IMR-90 (cell line): ENCODE measurements around the gene CTDSPL. TPM values are rescaled to one million over a fixed set of nuclear protein-coding genes. Genes with fewer than 3 reads are reported as not detected.
A peak's percentile ranks its signal among the peaks of the same experiment; 100 is the strongest.
"Not testable (repeated sequence)": the region's sequence is repeated elsewhere in the genome, so short reads cannot be mapped to it uniquely, and the experiment has no call there.

Experiments used
- ATAC-seq: fragments of 200-7000 bp; cut with Tn5 transposase; 2 replicates; pipeline ENCODE4 v1.9.1; 2020; ENCODE audit warnings: low read depth, mild to moderate bottlenecking, moderate library complexity
- BruUV-seq: library from RNA; stranded (reverse); fragments of 400-500 nt; replicated peaks from 2 replicates; lab custom pipeline; 2021; lab: Mats Ljungman, UMichigan
- CTCF ChIA-PET: fragments of 300-600 bp; formaldehyde crosslinking; extraction: SDS; loops from one replicate; lab custom pipeline; 2021; ENCODE audit warnings: antibody characterized with exemption; lab: Yijun Ruan, JAX
- POLR2A ChIA-PET: fragments of 300-600 bp; sonication (Branson Sonifier 250); formaldehyde crosslinking; loops from one replicate; lab custom pipeline; 2022; ENCODE audit warnings: antibody characterized with exemption; ENCODE audit not compliant: unreplicated experiment; lab: Charles Lee
- DNase-seq: peaks from one replicate; pipeline ENCODE4 v3.0.0; 2013
- H2AFZ ChIP-seq: replicated peaks from 2 replicates; pipeline ENCODE3; 2013; ENCODE audit warnings: low read length, mild to moderate bottlenecking; ENCODE audit not compliant: poor library complexity
- H2AK5ac ChIP-seq: 2 replicates; pipeline ENCODE4 v1.6.1; 2013; ENCODE audit warnings: low read depth, low read length, inconsistent platforms
- H2AK9ac ChIP-seq: replicated peaks from 2 replicates; pipeline ENCODE3; 2013; ENCODE audit warnings: mild to moderate bottlenecking, low read depth, low read length, moderate library complexity; ENCODE audit not compliant: poor library complexity
- H2BK120ac ChIP-seq: 2 replicates; pipeline ENCODE4 v1.6.1; 2013; ENCODE audit warnings: low read depth, low read length, inconsistent platforms
- H2BK15ac ChIP-seq: 3 replicates; pipeline ENCODE4 v1.6.1; 2013; ENCODE audit warnings: low read depth, low read length, inconsistent platforms
- H2BK20ac ChIP-seq: 2 replicates; pipeline ENCODE4 v1.6.1; 2013; ENCODE audit warnings: low read depth, mild to moderate bottlenecking, inconsistent platforms, low read length, moderate library complexity
- H2BK5ac ChIP-seq: 2 replicates; pipeline ENCODE4 v1.6.1; 2013; ENCODE audit warnings: mild to moderate bottlenecking, low read depth, low read length, inconsistent platforms; ENCODE audit not compliant: poor library complexity, severe bottlenecking
- H3K14ac ChIP-seq: replicated peaks from 2 replicates; pipeline ENCODE4 v1.6.1; 2013; ENCODE audit warnings: low read depth, low read length, inconsistent platforms
- H3K18ac ChIP-seq: 2 replicates; pipeline ENCODE4 v1.6.1; 2013; ENCODE audit warnings: low read depth, low read length, control low read depth
- H3K23ac ChIP-seq: 2 replicates; pipeline ENCODE4 v1.6.1; 2013; ENCODE audit warnings: low read depth, low read length, inconsistent platforms
- H3K27ac ChIP-seq: 2 replicates; pipeline ENCODE4 v1.5.1; 2013; ENCODE audit warnings: mild to moderate bottlenecking, control low read depth, low read length; ENCODE audit not compliant: insufficient read depth
- H3K27me3 ChIP-seq: 2 replicates; pipeline ENCODE4 v1.6.1; 2013; ENCODE audit warnings: low read length; ENCODE audit not compliant: control insufficient read depth, insufficient read depth
- H3K36me3 ChIP-seq: 2 replicates; pipeline ENCODE4 v1.6.1; 2013; ENCODE audit warnings: low read length, mixed read lengths; ENCODE audit not compliant: control insufficient read depth, insufficient read depth
- H3K4ac ChIP-seq: 2 replicates; pipeline ENCODE4 v1.6.1; 2013; ENCODE audit warnings: low read depth, low read length, inconsistent platforms
- H3K4me1 ChIP-seq: 2 replicates; pipeline ENCODE4 v1.6.1; 2013; ENCODE audit warnings: low read length, mixed read lengths; ENCODE audit not compliant: control insufficient read depth, insufficient read depth
- H3K4me2 ChIP-seq: 2 replicates; pipeline ENCODE4 v1.6.1; 2013; ENCODE audit warnings: low read depth, mild to moderate bottlenecking, control low read depth, low read length, moderate library complexity
- H3K4me3 ChIP-seq: 2 replicates; pipeline ENCODE4 v1.5.1; 2013; ENCODE audit warnings: low read depth, mild to moderate bottlenecking, control low read depth, low read length, moderate library complexity; ENCODE audit not compliant: insufficient read depth
- H3K56ac ChIP-seq: 2 replicates; pipeline ENCODE4 v1.6.1; 2013; ENCODE audit warnings: low read length, inconsistent platforms; ENCODE audit not compliant: insufficient read depth; ENCODE audit errors: extremely low read depth
- H3K79me1 ChIP-seq, 2 experiments: 2 replicates each; pipeline ENCODE4 v1.6.1; 2013; ENCODE audit warnings: low read length in 2 of 2, inconsistent platforms in 1 of 2, low read depth in 1 of 2
- H3K9ac ChIP-seq: 2 replicates; pipeline ENCODE4 v1.6.1; 2013; ENCODE audit warnings: low read depth, low read length, control low read depth
- H3K9me1 ChIP-seq: 2 replicates; pipeline ENCODE4 v1.6.1; 2013; ENCODE audit warnings: low read length, inconsistent platforms; ENCODE audit not compliant: insufficient read depth
- H3K9me3 ChIP-seq: 2 replicates; pipeline ENCODE4 v1.6.1; 2013; ENCODE audit warnings: low read length; ENCODE audit not compliant: control insufficient read depth, insufficient read depth
- H4K20me1 ChIP-seq: 2 replicates; pipeline ENCODE4 v1.6.1; 2013; ENCODE audit warnings: low read length, inconsistent platforms; ENCODE audit not compliant: insufficient read depth
- H4K5ac ChIP-seq: 2 replicates; pipeline ENCODE4 v1.6.1; 2013; ENCODE audit warnings: mild to moderate bottlenecking, low read depth, low read length, control low read depth
- H4K8ac ChIP-seq, 2 experiments: 2 replicates each; pipeline ENCODE4 v1.6.1; 2013; ENCODE audit warnings: low read depth in 2 of 2, low read length in 2 of 2, control low read depth in 1 of 2, inconsistent platforms in 1 of 2
- H4K91ac ChIP-seq: 2 replicates; pipeline ENCODE4 v1.6.1; 2013; ENCODE audit warnings: low read depth, low read length, inconsistent platforms; ENCODE audit not compliant: insufficient read depth
- WGBS, 2 experiments: methylation state at CpG; one replicate each; pipeline versions ENCODE4 v1.1.5 to v1.1.7; 2013; ENCODE audit warnings: missing lambda C conversion rate in 2 of 2; ENCODE audit not compliant: insufficient read length in 1 of 2; ENCODE audit errors: extremely low coverage in 2 of 2; 5-methylcytosine and 5-hydroxymethylcytosine counted together
- dilution Hi-C: fragments of 300-500 bp; cut with HindIII; formaldehyde crosslinking; loops from one replicate; pipeline ENCODE4 v1.14.3; 2018; ENCODE audit warnings: low sequenced_read_pairs; ENCODE audit not compliant: unreplicated experiment
- in situ Hi-C: fragments of 300-500 bp; cut with MboI; formaldehyde crosslinking; loops from 3 replicates; pipeline ENCODE4 v1.14.3; 2019; ENCODE audit warnings: low sequenced_read_pairs, inconsistent platforms, mixed read lengths
- intact Hi-C: fragments of 100-400 bp; cut with micrococcal nuclease; formaldehyde crosslinking; loops from 2 replicates; pipeline ENCODE4 v1.10.0; 2022
- microRNA-seq, 2 experiments: library from miRNA; stranded (forward) in 1 of 2; unstranded in 1 of 2; fragments of 10-50 nt in 1 of 2; fragments of <30 nt in 1 of 2; gene quantifications in 1 of 2; microRNA quantifications in 1 of 2; one replicate each; pipeline versions ENCODE3 to v1.1.0; 2013 to 2020; ENCODE audit not compliant: insufficient read depth in 1 of 2, insufficient read length in 1 of 2, unreplicated experiment in 1 of 2
- polyA plus RNA-seq, 3 experiments: library from polyadenylated mRNA; depleted of rRNA; stranded (reverse); fragments of >200 nt; gene quantifications; 2 replicates each; pipeline ENCODE4 v1.2.3, GENCODE V29; 2012; ENCODE audit warnings: low replicate concordance in 1 of 3
- small RNA-seq, 5 experiments: library from RNA; depleted of rRNA; stranded (forward); fragments of <200 nt; gene quantifications; one replicate each; pipeline ENCODE3, GENCODE V24; 2012
- total RNA-seq: library from RNA; depleted of rRNA; stranded (reverse); fragments of >200 nt; gene quantifications from 2 replicates; pipeline ENCODE4 v1.2.3, GENCODE V29; 2012; rRNA removed

Gene CTDSPL
- total and polyA plus RNA-seq, 2 of the 4 experiments (the other 2 are of a cell fraction): 24.5 to 29.0 TPM

DNA sequence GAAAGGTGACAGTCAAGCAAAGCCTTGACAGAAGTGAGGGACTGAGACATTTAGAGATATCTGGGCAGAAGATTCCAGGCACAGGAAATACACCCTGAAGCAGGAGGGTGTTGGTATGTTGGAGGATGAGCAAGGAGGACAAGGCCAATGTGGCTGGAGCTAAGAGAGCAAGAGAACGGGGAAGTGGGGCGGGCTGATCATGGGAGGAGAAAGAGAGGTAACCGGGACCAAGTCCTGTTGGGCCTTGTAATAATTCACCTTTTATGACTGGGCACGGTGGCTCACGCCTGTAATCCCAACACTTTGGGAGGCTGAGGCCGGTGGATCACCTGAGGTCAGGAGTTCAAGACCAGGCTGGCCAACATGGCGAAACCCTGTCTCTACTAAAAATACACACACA, 171.9 kb downstream of the CTDSPL start:
- ATAC-seq, H2BK120ac ChIP-seq, H2BK15ac ChIP-seq, H3K9ac ChIP-seq, H2AK9ac ChIP-seq, H4K8ac ChIP-seq, H3K18ac ChIP-seq, BruUV-seq, in situ Hi-C loops, H3K9me1 ChIP-seq, H3K27ac ChIP-seq, H4K91ac ChIP-seq, H3K56ac ChIP-seq, H3K9me3 ChIP-seq, H3K27me3 ChIP-seq, POLR2A ChIA-PET, CTCF ChIA-PET, intact Hi-C loops, DNase-seq, H2AK5ac ChIP-seq, dilution Hi-C loops, H4K5ac ChIP-seq, H3K36me3 ChIP-seq, H2BK5ac ChIP-seq, H2BK20ac ChIP-seq, H3K4me3 ChIP-seq, H3K23ac ChIP-seq, H3K14ac ChIP-seq, H3K4ac ChIP-seq, H3K79me1 ChIP-seq, H3K4me1 ChIP-seq, H3K4me2 ChIP-seq, H4K20me1 ChIP-seq: not testable (repeated sequence)
- no CpG with 5 or more reads among the region's 7 CpGs for WGBS, 2 experiments
- peak overlapping the region; percentile 32 for H2AFZ ChIP-seq

Small RNA genes lying within 50 kb of the gene (microRNA-seq; reads per million reads assigned to microRNA genes)
- 8.8 to 11.4 reads per million in 2 experiments for gene MIR26A1 (ENCODE audit: insufficient read depth in 1 of 2, insufficient read length in 1 of 2, unreplicated experiment in 1 of 2)
- gene RF00019 (ENCODE audit: insufficient read depth, insufficient read length): not detected

Small RNA genes lying within 50 kb of the gene (small RNA-seq; reads per million reads assigned to genes)
- gene MIR26A1 (1.9 to 200 (median 123) reads per million in 5 experiments), gene RF00019 (0 reads per million in 5 experiments)

Other genes with a start within 250 kb of the CTDSPL start
- gene VILL, start 128.9 kb downstream of the CTDSPL start, total RNA-seq: 2.3 and 2.5 TPM in 2 replicates
- gene VILL, start 128.9 kb downstream of the CTDSPL start, polyA plus RNA-seq (2012; rRNA removed): 4.5 and 4.7 TPM in 2 replicates
- 15.0 and 16.3 TPM in 2 replicates for gene PLCD1, start 167.8 kb downstream of the CTDSPL start, total RNA-seq
- 13.2 and 14.9 TPM in 2 replicates for gene PLCD1, start 167.8 kb downstream of the CTDSPL start, polyA plus RNA-seq (2012; rRNA removed)
- gene DLEC1, start 177.3 kb downstream of the CTDSPL start, total RNA-seq: not detected in 2 replicates
- 0.03 TPM in 1 of 2 replicates, not detected in the other for gene DLEC1, start 177.3 kb downstream of the CTDSPL start, polyA plus RNA-seq (2012; rRNA removed)